Sigmoid colon (tissue), 7 donors: Measurements from ENCODE around the gene PUDP. TPM values are rescaled to one million over a fixed set of nuclear protein-coding genes. Genes with fewer than 3 reads are reported as not detected.

Source experiments
- DNase-seq: peaks from one replicate; pipeline ENCODE4 v3.0.0-alpha.2; 2019
- H3K27ac ChIP-seq, 4 donors: fragments of 200-600 bp; sonication (generic); one replicate each; pipeline ENCODE4 v1.5.1; 2016 to 2019; ENCODE audit warnings: mild to moderate bottlenecking in 1 of 4
- H3K27me3 ChIP-seq, 3 donors: fragments of 200-600 bp; sonication (generic); one replicate each; pipeline ENCODE4 v1.5.1; 2019; ENCODE audit warnings: mild to moderate bottlenecking in 1 of 3
- H3K36me3 ChIP-seq, 4 donors: fragments of 200-600 bp; sonication (generic); one replicate each; pipeline ENCODE4 v1.5.1; 2016 to 2019
- H3K4me1 ChIP-seq, 4 donors: fragments of 200-600 bp; sonication (generic); one replicate each; pipeline ENCODE4 v1.5.1; 2017 to 2019
- H3K4me3 ChIP-seq, 4 donors: fragments of 200-600 bp; sonication (generic); one replicate each; pipeline ENCODE4 v1.5.1; 2017 to 2019; ENCODE audit warnings: mild to moderate bottlenecking in 2 of 4, moderate library complexity in 1 of 4
- H3K9me3 ChIP-seq, 4 donors: fragments of 200-600 bp in 3 of 4; sonication (generic) in 3 of 4; one replicate each; pipeline versions ENCODE4 v1.5.1 to v1.6.1; 2013 to 2019
- EP300 ChIP-seq, 4 donors: sonication (generic); formaldehyde crosslinking; IDR thresholded peaks; one replicate each; pipeline ENCODE4 v1.6.1; 2017; ENCODE audit warnings: antibody characterized with exemption in 4 of 4
- POLR2A ChIP-seq, 2 donors: fragments of 450-650 bp; IDR thresholded peaks; one replicate each; pipeline ENCODE4 v1.6.1; 2016; ENCODE audit warnings: antibody characterized with exemption in 2 of 2, mild to moderate bottlenecking in 2 of 2, moderate library complexity in 2 of 2
- POLR2AphosphoS5 ChIP-seq, 4 donors: sonication (generic); formaldehyde crosslinking; IDR thresholded peaks; one replicate each; pipeline ENCODE4 v1.6.1; 2017; ENCODE audit warnings: antibody characterized with exemption in 4 of 4
- WGBS, 2 donors: extraction: QIAGEN DNeasy Blood & Tissue Kit; methylation state at CpG; one replicate each; pipeline ENCODE4 v1.1.7; 2013; 5-methylcytosine and 5-hydroxymethylcytosine counted together
- intact Hi-C: fragments of 100-400 bp; cut with DNase I; formaldehyde crosslinking; loops from one replicate; pipeline ENCODE4 v1.15.1; 2023
- polyA plus RNA-seq, 3 donors: library from polyadenylated mRNA; stranded (reverse); fragments of 200-250 nt; gene quantifications; one replicate each; pipeline ENCODE4 v1.2.3, GENCODE V29; 2013
- total RNA-seq, 4 donors: library from RNA; depleted of rRNA; stranded (reverse); fragments of >200 nt; gene quantifications; one replicate each; pipeline ENCODE4 v1.1.0, GENCODE V29; 2016
- TF ChIP-seq, protein P1 (sequence below), 4 experiments: fragments of 450-650 bp in 3 of 4; fragments of 200-600 bp in 1 of 4; IDR thresholded peaks; one replicate each; pipeline ENCODE4 v1.5.1; 2016 to 2019; ENCODE audit warnings: antibody characterized with exemption in 4 of 4, mild to moderate bottlenecking in 3 of 4, moderate library complexity in 2 of 4
- donor health status: healthy with polysubstance abuse.
- donor health status: Bipolar disorder and iron deficiency.
- donor health status: healthy.

Gene PUDP
- total and polyA plus RNA-seq, 7 donors = 6.9 to 29.4 (median 17.2) TPM

DNA sequence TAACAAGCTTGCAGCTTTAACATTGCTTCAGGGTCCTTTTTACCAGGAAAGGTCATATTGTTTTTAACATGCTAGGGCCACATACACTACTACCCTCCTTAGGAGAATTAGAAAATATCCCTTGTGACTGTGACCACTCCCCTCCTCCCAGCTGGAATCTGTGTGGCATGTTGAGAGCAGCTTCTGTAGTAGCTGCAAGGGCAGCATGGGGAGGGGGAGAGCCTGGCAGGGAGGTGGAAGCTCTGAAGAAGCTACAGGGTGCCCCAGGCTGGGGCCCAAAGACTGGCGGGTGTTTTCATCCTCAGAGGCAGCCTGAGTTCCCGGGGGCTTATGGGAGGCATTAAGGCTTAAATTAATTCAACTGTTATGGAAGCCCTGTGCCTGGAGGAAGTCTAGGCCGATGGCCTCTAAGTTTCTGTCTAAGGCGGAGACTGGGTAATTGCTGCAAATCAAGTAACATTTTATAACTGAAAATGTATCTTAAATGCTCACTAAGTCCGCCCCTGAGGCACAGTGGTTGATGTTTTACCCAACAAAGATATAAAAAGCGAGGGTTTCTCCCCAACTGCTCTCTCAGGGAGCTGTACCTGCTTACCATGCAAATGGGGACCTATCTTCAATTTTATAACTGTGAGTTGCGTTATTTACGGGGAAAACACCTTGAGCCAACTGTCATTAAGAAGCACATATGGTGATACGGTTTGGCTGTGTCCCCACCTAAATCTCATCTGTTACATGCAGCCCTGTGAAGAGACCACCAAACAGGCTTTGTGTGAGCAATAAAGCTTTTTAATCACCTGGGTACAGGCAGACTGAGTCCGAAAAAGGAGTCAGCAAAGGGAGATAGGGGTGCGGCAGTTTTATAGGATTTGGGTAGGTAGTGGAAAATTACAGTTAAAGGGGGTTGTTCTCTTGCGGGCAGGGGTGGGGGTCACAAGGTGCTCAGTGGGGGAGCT is 37.8 kb downstream of the PUDP start:
- TF ChIP-seq POLR2AphosphoS5 (IDR thresholded peaks at IDR 0.05) = no peak
- TF ChIP-seq POLR2A (IDR thresholded peaks at IDR 0.05) = no peak
- TF ChIP-seq EP300 (IDR thresholded peaks at IDR 0.05) = no peak
- TF ChIP-seq, protein P1, sequence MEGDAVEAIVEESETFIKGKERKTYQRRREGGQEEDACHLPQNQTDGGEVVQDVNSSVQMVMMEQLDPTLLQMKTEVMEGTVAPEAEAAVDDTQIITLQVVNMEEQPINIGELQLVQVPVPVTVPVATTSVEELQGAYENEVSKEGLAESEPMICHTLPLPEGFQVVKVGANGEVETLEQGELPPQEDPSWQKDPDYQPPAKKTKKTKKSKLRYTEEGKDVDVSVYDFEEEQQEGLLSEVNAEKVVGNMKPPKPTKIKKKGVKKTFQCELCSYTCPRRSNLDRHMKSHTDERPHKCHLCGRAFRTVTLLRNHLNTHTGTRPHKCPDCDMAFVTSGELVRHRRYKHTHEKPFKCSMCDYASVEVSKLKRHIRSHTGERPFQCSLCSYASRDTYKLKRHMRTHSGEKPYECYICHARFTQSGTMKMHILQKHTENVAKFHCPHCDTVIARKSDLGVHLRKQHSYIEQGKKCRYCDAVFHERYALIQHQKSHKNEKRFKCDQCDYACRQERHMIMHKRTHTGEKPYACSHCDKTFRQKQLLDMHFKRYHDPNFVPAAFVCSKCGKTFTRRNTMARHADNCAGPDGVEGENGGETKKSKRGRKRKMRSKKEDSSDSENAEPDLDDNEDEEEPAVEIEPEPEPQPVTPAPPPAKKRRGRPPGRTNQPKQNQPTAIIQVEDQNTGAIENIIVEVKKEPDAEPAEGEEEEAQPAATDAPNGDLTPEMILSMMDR (IDR thresholded peaks at IDR 0.05) = no peak

DNA sequence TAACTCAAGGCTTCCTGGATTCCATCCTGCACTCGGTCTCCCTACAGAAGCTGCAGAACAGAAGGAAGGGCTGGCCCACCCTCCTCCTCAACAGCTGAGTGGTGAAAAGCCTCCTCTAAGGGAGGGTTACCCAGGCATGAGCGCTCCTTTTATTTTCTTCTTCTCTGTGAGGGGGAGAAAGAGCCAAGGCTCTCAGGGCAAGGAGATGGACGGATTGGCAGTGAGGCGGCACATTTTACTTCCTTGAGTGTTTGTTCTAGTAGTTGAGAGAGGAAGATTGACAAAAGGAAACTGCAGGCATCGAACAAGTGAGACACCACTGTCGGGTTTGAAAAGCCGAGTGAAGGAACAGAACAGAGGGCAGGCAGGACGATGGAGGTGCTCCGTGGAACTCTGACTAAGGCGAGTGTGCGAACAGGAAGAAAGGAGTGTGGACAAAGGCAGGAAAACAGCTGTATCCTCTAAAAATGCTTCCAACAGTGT is 38.9 kb downstream of the PUDP start:
- WGBS, 2 donors = 23 to 37% methylated on average over 11 of the region's 11 CpGs
- no peaks in the 10 kb centered on the region for H3K27me3 ChIP-seq
- intact Hi-C loops = no loop called here
- H3K36me3 ChIP-seq = peaks cover 0 to 6% (median 0%) of the 10 kb centered on the region in 4 donors
- peaks cover 0 to 14% (median 0%) of the 10 kb centered on the region in 4 donors for H3K4me1 ChIP-seq
- no peaks in the 10 kb centered on the region for H3K9me3 ChIP-seq
- H3K27ac ChIP-seq = no peak overlapping the region
- peak overlapping the region in 2 of 4 donors; percentile 1 to 15 for H3K4me3 ChIP-seq
- DNase-seq = no peak
- TF ChIP-seq EP300 (IDR thresholded peaks at IDR 0.05) (no peak), POLR2AphosphoS5 (IDR thresholded peaks at IDR 0.05) (no peak), POLR2A (IDR thresholded peaks at IDR 0.05) (no peak)
- TF ChIP-seq, protein P1 (IDR thresholded peaks at IDR 0.05) = no peak

More for the DNA sequence above, 37.8 kb downstream of the PUDP start:
- Histone ChIP-seq H3K4me1 (peaks cover 0 to 14% (median 0%) of the 10 kb centered on the region in 4 donors), H3K9me3 (no peaks in the 10 kb centered on the region), H3K4me3 (no peak overlapping the region), H3K36me3 (no peaks in the 10 kb centered on the region), H3K27ac (no peak overlapping the region), H3K27me3 (no peaks in the 10 kb centered on the region)
- no peak for DNase-seq
- intact Hi-C loops = no loop called here
- WGBS, 2 donors = 24 to 47% methylated on average over 12 of the region's 12 CpGs

DNA sequence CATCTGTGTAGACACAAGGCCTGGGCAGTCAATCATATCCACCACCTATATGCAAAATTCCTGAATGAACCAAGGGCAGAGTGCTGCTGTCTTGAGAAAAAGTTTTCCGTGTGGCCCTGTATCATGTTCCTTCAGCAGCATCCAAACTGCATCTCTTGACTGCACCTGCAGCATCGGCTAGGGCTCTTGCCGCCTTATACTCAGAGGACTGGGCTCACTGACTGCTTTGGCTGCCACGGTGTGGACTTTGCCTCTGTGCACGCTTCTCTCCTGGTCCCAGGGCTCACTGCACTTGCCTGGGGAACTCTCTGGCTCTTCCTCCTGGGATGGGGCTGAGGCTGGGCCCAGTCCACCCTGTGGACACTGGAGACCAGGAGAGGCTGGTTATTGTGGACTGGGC is 39.9 kb downstream of the PUDP start:
- Histone ChIP-seq H3K36me3 (peaks cover 0 to 7% (median 0%) of the 10 kb centered on the region in 4 donors), H3K9me3 (no peaks in the 10 kb centered on the region), H3K27me3 (no peaks in the 10 kb centered on the region), H3K27ac (no peak overlapping the region), H3K4me1 (peaks cover 0 to 14% (median 0%) of the 10 kb centered on the region in 4 donors), H3K4me3 (no peak overlapping the region)
- no peak for TF ChIP-seq EP300 (IDR thresholded peaks at IDR 0.05)
- TF ChIP-seq, protein P1 (IDR thresholded peaks at IDR 0.05) = no peak
- no peak for TF ChIP-seq POLR2A (IDR thresholded peaks at IDR 0.05)
- TF ChIP-seq POLR2AphosphoS5 (IDR thresholded peaks at IDR 0.05) = no peak
- intact Hi-C loops = no loop called here
- WGBS, 2 donors = 50 to 77% methylated on average over 5 of the region's 5 CpGs
- DNase-seq = no peak

DNA sequence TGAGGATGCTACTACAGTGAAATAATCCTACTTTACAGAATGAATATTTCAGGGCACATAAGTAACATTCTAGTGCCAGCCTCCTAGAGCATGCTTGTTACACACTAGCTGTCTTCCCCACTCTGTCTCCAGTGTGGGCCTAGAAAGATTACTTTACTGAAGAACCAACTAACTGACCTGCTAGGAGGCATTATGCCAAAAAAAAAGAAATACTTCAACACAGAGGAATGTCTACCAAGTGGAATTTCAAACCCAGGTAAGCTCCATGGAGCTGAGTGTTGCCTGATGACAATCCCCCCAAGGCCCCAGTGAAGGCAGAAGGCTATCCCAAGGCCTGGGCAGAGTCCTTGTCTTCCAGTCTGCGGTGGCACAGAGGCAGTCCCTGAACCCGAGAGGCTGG is 41.3 kb downstream of the PUDP start:
- Histone ChIP-seq H3K36me3 (peaks cover 0 to 7% (median 0%) of the 10 kb centered on the region in 4 donors), H3K27ac (no peak overlapping the region), H3K4me3 (no peak overlapping the region), H3K9me3 (no peaks in the 10 kb centered on the region), H3K4me1 (peaks cover 0 to 14% (median 0%) of the 10 kb centered on the region in 4 donors), H3K27me3 (no peaks in the 10 kb centered on the region)
- intact Hi-C loops = no loop called here
- WGBS, 2 donors = 96 to 98% methylated on average over 2 of the region's 2 CpGs
- no peak for TF ChIP-seq POLR2AphosphoS5 (IDR thresholded peaks at IDR 0.05)
- TF ChIP-seq, protein P1 (IDR thresholded peaks at IDR 0.05) = no peak
- TF ChIP-seq POLR2A (IDR thresholded peaks at IDR 0.05) = no peak
- no peak for TF ChIP-seq EP300 (IDR thresholded peaks at IDR 0.05)
- DNase-seq = no peak
